Measurements from ENCODE around the gene PREX1. TPM values are rescaled to one million over a fixed set of nuclear protein-coding genes. Genes with fewer than 3 reads are reported as not detected.

Gene PREX1
- total RNA-seq, 2 experiments from 2014 or later = 20.7 to 25.3 TPM

DNA sequence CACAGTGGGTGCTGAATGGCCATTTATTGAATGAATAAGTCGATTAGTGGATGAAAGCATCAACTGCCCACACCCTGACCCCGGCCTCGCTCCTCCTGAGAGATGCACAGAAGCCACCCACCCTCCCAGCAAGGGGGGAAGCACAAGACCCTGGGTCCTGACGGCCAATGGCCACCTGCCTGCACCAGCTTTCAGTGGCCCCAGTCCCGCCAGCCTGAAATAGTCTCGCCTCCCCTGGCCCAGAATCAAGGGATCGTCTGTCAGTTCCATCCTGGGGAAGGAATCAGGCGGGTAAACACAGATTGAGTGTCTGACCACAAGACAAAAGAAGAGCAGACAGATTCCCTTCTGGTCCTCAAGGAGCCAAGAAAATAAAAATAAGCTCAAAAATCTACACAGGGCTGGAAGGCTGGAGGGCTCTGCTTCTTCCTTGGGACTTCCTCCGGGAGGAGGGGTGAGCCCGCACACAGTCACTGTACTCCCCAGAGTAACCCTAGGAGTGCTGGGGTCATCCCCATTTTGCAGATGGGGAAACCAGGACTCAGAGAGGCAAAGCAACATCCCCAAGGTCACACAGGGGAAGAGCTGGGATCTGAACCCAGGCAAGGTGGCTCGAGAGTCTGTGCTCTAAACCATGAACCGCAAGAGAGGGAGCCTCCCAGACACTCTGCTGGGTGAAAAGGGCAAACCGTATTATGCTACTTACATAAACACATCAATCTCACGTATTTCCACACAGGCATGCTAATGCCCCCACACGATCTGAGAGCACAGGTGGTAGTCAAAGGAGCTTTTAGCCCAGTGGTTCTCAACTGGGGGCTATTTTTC lies 7.8 kb downstream of the PREX1 start:
- Histone ChIP-seq H3K9me2 (ENCODE audit: insufficient read depth, low read length) (no peaks in the 10 kb centered on the region), H3K79me2 (ENCODE audit: insufficient read depth, low read depth, low read length) (peaks cover 67% of the 10 kb centered on the region; the same call in 1 of the 2 replicates), H3K9me3 (ENCODE audit: low read length) (no peaks in the 10 kb centered on the region), H4K20me1 (ENCODE audit: insufficient read depth, low read length) (no peaks in the 10 kb centered on the region), H3K36me3 (ENCODE audit: insufficient read depth, low read length) (no peaks in the 10 kb centered on the region), H3K4me1 (ENCODE audit: insufficient read depth, low read length, poor library complexity, severe bottlenecking) (peaks cover 100% of the 10 kb centered on the region), H3K4me3 (ENCODE audit: low read depth, low read length, poor library complexity, severe bottlenecking) (peak overlapping the region; percentile 61), H3K4me2 (ENCODE audit: low read length) (peak overlapping the region; percentile 76), H3K27ac (ENCODE audit: low read depth, low read length, poor library complexity, severe bottlenecking) (peak overlapping the region; percentile 93), H2AFZ (ENCODE audit: low read length) (peak overlapping the region; percentile 22; the same call in 1 of the 2 replicates)
- CTCF ChIA-PET (ENCODE audit: unreplicated experiment) = no interaction called here
- intact Hi-C loops (cut with micrococcal nuclease; ENCODE audit: unreplicated experiment) = loop anchor here (2.0 to 5.0 kb wide), 4 partner anchors 39 to 102 kb away; partner anchors contain the start of gene ARFGEF2
- no TSS peak for BruUV-seq (replicated peaks)
- TF ChIP-seq EZH2phosphoT487 (IDR thresholded peaks at IDR 0.05; ENCODE audit: borderline replicate concordance, low read depth, low read length) = no peak
- TF ChIP-seq, protein P1, sequence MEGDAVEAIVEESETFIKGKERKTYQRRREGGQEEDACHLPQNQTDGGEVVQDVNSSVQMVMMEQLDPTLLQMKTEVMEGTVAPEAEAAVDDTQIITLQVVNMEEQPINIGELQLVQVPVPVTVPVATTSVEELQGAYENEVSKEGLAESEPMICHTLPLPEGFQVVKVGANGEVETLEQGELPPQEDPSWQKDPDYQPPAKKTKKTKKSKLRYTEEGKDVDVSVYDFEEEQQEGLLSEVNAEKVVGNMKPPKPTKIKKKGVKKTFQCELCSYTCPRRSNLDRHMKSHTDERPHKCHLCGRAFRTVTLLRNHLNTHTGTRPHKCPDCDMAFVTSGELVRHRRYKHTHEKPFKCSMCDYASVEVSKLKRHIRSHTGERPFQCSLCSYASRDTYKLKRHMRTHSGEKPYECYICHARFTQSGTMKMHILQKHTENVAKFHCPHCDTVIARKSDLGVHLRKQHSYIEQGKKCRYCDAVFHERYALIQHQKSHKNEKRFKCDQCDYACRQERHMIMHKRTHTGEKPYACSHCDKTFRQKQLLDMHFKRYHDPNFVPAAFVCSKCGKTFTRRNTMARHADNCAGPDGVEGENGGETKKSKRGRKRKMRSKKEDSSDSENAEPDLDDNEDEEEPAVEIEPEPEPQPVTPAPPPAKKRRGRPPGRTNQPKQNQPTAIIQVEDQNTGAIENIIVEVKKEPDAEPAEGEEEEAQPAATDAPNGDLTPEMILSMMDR (conservative IDR thresholded peaks at IDR 0.05; ENCODE audit: low read length) = no peak
- POLR2A ChIA-PET = interaction anchor here (0.8 to 1.0 kb wide), 4 partner anchors 10 to 42 kb away, joined by 3 to 5 read pairs (median 3); no protein-coding TSS in a partner anchor
- DNase-seq (ENCODE audit: low spot score) = peak; percentile 72

- intact Hi-C loops (cut with micrococcal nuclease; ENCODE audit: unreplicated experiment) = loop anchor here (2.0 kb wide), 2 partner anchors 38 to 58 kb away; no protein-coding TSS in a partner anchor
- peak overlapping the region; percentile 76 for H3K4me2 ChIP-seq (ENCODE audit: low read length)
- no peak overlapping the region for H2AFZ ChIP-seq (ENCODE audit: low read length)
- CTCF ChIA-PET (ENCODE audit: unreplicated experiment) = no interaction called here
- peaks cover 58% of the 10 kb centered on the region; the same call in 1 of the 2 replicates for H3K79me2 ChIP-seq (ENCODE audit: insufficient read depth, low read depth, low read length)
- H3K9me3 ChIP-seq (ENCODE audit: low read length) = no peaks in the 10 kb centered on the region
- H3K9me2 ChIP-seq (ENCODE audit: insufficient read depth, low read length) = no peaks in the 10 kb centered on the region
- DNase-seq (ENCODE audit: low spot score) = no peak
- no peaks in the 10 kb centered on the region for H4K20me1 ChIP-seq (ENCODE audit: insufficient read depth, low read length)
- peak overlapping the region; percentile 55 for H3K4me3 ChIP-seq (ENCODE audit: low read depth, low read length, poor library complexity, severe bottlenecking)
- BruUV-seq (replicated peaks) = no TSS peak
- POLR2A ChIA-PET = interaction anchor here (1.0 to 2.1 kb wide), 2 partner anchors 31 to 80 kb away, joined by 3 to 11 read pairs; no protein-coding TSS in a partner anchor
- H3K4me1 ChIP-seq (ENCODE audit: insufficient read depth, low read length, poor library complexity, severe bottlenecking) = peaks cover 98% of the 10 kb centered on the region
- H3K36me3 ChIP-seq (ENCODE audit: insufficient read depth, low read length) = no peaks in the 10 kb centered on the region
- H3K27ac ChIP-seq (ENCODE audit: low read depth, low read length, poor library complexity, severe bottlenecking) = peak overlapping the region; percentile 93
- TF ChIP-seq, protein P1 (conservative IDR thresholded peaks at IDR 0.05; ENCODE audit: low read length) = no peak
- TF ChIP-seq EZH2phosphoT487 (IDR thresholded peaks at IDR 0.05; ENCODE audit: borderline replicate concordance, low read depth, low read length) = no peak
Measured at GRCh38 chr20:48819089-48819488, 8.7 kb downstream of the PREX1 start.

Measured in OCI-LY7 (cell line).